Stimulated activated CD8-positive, alpha-beta memory T cell treated with anti-CD3 and anti-CD28 coated beads, Interleukin-15, amount 100 ng/mL, for 24 hours (primary cell): ENCODE results near the gene MAN2A1.

ENCODE experiments used
- DNase-seq: peaks from one replicate; pipeline ENCODE4 v3.0.0-alpha.2; 2020; ENCODE audit warnings: low read depth

The MAN2A1 gene

GRCh38 chr5:109682383-109682782 is 7.3 kb upstream of the MAN2A1 start:
- no peak for DNase-seq

GRCh38 chr5:109685916-109686315 is 3.8 kb upstream of the MAN2A1 start:
- DNase-seq: no peak

GRCh38 chr5:109688630-109688969 is 1.1 kb upstream of the MAN2A1 start:
- no peak for DNase-seq

DNA sequence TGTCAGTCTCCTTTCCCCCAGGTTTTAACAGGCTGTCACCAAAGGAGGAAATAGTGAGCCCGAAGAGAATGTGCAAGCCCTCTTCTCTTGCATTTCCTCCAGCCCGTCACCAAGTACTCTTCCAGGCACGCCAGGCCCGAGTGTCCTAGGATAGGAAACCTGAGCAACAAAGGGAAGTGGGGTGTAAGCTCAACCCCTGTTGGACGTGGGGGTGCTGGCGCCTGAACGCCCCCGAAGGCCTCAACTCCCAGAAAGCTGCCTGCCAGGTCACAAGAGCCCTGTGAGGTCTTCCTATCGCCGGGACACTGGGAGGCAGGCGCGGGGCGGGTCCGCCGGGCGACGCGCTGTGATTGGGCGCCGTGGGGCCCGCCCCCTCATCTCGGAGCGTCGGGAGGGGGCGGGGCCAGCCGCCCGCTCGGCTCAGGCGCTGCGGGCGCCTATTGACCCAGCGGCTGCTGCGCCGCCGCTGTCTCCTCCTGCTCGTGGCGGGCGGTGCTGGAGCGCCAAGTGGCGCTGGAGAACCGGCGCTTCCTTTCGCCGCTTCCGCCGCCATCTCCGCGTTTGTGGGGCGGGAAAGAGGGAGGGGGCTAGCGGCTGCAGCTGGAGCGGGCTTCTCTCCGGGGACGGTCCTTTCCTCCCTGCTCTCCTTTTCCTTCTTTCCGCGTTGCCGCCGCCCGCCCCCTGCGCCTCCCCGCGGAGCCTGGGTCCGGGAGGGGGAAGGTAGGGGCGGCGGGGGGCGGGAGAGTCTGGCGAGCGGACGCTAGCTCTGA is 572 bp upstream of the MAN2A1 start:
- peak; percentile 54 for DNase-seq

DNA sequence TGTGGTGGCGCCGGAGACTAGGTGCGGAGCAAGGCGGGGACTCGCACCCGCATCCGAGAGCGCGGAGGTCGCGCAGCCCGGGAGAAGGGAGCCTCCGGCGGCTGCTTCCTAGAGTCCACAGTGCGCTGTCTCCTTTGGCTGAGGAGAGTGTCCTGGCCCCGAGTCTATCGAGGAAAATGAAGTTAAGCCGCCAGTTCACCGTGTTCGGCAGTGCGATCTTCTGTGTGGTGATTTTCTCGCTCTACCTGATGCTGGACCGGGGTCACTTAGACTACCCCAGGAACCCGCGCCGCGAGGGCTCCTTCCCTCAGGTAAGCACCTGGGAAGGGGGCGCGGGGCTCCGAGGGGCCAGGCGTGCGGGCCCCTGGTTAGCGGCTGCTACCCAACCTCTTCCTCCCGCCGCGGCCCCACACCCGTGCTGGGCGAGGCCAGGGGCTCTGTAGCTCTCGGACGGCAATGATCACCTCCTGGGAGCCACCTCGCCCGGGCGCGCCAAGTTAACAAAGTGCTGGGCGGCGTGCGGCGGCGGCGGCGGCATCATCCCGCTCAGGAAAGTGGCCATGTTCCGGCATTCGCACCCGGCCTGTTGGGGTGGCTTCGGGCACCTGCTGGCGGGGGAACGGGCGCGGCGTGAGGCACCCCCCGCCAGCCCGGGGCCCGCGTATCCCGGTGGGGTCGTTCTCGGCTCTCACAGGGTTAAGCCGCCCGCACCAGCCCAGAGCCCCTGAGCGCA is 681 bp downstream of the MAN2A1 start:
- peak; percentile 13 for DNase-seq

DNA sequence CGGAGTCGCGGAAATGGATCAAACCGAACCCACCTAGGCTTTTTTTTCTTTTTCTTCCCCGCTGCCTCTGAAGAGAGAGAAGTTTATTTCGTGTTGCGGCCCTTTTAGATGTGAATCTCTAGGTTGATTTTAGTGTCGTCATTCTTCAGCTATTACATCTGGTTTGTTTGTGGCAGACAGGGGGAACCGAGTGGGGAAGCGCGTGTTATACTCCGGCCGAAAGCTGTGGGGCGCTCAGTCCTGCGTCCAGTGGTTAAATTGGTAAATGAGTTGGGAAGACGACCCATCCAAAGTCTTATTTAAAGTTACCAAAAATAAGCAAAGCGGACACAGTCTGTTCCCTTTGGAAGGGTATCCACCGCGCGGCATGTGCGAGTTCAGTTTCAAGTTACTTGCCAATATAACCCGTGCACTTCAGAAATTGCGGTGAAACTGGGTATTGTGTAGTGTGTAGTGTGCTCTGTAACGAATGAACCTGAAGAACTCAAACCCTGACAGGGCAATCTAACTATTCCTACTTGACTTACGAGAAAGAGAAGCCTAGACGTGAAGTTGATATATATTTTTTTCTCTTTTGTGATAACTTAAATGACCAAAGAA is 1.3 kb downstream of the MAN2A1 start:
- DNase-seq: peak; percentile 7

DNA sequence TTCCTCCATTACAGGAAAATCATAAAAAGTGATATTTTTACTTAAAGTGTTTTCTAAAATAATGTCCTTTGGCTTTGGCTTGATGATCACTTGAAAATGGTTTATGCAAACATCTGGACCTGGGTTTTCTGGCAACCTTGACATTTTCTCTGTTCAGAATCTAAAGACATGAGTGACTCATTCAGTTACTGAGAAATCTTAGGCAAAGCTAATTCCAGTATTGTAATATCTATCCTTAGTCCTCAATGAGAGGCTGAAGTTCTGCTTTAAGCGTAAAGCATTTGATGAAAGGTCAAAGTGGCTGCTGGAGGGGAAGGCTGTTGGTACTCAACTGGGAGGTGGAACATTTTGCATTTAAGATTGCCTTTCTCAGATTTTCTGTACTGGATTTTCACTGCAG is 2.3 kb downstream of the MAN2A1 start:
- DNase-seq: no peak

DNA sequence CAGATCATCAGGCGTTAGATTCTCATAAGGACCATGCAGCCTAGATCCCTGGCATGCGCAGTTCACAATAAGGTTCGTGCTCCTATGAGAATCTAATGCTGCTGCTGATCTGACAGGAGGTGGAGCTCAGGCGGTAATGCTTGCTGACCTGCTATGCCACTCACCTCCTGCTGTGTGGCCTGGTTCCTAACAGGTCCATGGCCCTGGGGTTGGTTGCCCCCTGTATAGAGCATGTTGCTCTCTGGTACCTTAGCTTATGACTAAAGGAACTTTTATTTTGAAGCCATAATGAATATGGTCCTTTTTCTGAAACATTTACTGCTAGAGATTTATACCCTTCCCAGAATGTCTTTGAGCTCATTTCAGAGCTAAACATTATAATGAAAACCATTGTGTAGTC is 3.1 kb downstream of the MAN2A1 start:
- no peak for DNase-seq

DNA sequence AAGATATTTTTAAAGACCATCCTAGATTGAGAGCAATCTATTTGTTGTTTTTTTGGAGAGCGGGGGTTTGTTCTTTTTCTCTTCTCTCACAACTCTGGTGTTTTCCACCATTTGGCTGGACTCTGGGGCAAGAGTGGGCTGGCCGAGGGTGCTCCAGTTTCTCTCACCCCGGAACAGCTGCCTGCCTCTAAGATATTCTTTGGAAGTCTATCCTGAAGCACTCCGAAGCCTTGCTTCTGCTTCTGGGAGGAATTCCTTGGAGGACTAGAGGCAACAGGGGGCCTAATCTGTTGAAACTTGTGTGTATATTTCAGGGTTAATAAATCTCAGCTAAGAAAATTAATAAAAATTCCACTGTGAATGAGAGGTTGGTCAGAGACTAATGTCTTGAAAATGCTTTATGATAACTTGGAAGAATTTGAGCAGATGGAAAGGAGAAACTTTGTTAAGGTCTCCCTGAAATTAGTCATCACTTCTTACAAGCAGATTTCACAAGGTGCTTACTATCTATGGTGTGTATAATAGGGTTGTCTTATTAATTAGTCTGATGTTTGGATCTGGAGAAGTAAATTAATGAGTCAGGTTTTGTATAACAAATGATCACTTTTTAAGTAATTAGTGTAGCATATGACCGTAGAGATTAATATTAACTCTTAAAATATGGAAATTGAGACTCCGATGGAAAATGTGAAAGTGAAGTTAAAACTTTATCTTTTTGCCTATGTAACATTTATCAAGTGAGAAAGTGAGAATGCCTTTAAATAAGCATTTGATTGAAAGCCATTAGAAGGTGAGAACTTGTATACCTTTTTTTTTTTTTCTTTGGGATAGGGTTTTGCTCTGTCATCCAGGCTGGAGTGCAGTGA is 4.0 kb downstream of the MAN2A1 start:
- DNase-seq: no peak

GRCh38 chr5:109694451-109694891 is 4.7 kb downstream of the MAN2A1 start:
- DNase-seq: no peak

GRCh38 chr5:109695005-109695926 is 5.5 kb downstream of the MAN2A1 start:
- DNase-seq: no peak

DNA sequence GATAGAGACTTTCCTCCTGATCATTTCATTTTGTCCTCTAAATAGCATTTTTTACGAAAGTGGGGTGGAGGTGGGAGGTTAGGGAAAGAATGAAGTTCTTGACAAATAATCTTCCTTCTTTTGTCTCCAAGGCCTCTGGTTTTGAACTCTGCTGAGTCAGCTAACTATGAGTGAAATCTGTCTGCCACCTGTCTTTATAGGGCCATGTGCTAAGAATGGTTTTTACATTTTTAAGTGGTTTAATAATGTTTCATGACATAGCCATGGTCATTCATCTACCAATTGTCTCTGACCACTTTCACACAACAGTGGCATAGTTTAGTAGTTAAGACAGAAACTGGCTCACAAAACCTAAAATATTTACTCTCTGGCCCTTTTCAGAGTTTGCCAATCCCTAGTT is 7.6 kb downstream of the MAN2A1 start:
- DNase-seq: no peak

DNA sequence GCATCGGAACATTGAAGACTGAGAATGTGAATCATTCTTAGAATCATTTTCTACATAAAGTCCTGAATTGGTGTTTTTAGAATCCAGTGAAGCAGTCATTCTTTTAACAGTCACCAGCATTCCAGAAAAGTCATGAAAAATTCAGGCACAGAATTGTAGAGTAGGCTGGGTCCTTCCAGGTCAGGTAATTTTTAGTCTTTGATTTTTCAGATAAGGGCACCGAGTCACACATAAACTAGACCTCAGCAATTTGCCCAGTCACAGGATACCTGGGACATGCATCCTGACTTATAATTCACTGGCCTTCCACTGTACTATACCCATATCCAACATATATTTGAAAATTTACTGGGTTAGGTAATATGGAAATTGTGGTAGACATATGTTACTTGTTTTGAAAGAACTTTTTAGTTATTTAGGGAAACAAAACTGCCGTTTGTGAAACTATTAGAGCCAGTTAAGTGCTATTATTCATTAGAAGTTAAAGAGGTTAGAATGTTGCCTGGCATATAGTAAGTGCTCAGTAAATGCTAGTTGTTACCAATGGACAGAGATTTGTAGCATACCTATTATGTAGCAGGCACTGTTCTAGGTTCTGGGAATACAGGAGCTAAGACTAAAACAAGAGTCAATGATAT is 10.9 kb downstream of the MAN2A1 start:
- no peak for DNase-seq

DNA sequence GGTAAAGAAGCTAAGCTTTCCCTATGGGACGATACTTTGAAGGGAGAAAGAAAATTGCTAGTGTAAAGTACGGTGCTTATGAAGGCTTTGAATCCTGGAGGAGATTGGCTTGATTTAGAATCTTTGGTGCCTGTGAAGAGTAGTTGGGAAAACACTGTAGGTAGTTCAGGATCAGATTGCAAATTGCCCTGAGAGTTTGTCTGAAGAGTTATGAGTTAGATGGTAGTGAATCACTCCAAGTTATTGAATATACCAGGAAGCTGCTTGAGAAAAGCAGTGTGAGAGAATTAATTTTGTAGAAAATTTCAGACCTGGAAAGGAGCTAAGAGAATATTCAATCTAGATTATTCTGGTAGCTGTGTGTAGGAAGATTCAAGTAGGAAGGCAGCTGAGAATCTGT is 11.5 kb downstream of the MAN2A1 start:
- no peak for DNase-seq

DNA sequence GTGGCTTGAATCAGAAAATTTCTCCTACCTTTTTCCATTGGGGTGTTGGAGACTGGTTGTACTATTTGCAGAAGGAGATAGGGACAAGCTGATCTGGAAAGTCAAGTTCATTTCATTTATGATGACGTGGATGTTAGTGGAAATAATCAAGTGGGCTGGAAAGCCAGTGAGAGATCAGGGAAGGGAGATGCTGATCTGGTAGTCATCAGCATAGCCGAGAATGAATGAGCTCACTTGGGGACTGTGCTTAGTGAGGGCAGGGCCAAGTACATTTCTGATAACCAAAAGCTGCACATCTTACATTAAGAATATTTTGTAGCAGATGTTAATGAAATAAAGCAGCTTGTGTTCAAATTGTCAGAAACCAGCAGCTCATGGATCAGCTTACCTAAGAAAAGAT is 12.1 kb downstream of the MAN2A1 start:
- DNase-seq: no peak

- no peak for DNase-seq
Measured at GRCh38 chr5:109703166-109703565, 13.4 kb downstream of the MAN2A1 start.

GRCh38 chr5:109703829-109704228 is 14.1 kb downstream of the MAN2A1 start:
- no peak for DNase-seq

DNA sequence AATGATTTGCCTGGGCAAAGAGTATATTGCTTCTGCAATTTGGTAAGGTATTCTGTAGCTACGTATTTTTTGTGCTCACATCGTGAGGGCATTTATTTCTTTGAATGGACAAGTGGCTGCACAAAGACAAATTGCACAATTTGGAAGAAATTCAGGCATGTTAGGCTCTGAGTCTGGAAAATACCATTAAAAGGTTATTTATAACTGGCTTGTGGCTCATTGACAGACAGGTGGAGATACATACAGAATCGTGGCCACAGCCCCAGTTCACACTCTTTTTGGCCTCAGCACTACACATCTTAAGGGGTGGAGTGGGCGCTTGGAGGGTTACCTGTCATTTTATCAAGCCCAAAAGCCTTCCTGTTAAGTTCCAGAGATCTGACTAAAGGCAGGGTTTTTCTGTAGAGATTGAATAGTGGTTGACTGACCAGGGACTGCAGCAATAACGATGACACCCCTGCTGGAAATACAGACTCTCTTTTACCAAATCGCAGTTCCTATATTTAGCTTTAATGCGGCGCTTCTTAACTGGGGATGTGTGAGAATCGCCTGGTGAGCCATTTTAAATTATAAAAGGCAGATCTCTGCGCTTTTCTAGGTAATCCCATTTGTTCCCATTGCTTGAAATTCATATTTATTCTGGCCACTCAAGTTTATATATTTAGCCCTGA is 14.7 kb downstream of the MAN2A1 start:
- DNase-seq: no peak

GRCh38 chr5:109705596-109705995 is 15.9 kb downstream of the MAN2A1 start:
- no peak for DNase-seq

DNA sequence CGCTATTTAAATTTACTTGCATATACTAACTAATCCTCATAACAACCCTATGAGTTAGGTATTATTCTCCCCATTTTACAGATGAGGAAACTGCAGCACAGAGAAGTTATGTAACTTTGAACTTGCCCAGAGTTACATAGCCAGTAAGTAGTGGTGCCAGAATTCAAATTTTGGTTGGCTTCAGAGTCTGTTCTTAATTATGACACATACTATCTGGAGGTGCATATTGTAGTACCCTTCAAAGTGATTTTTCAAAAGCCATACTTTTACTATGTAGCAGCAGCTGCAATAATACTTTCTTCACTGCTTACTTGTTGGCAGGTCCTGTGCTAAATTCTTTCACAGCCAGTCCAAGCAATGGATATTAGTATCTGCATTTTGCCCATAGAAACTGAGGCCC is 16.4 kb downstream of the MAN2A1 start:
- DNase-seq: no peak
